HG02885 (cell line): ENCODE measurements around the gene CIRBP.

ENCODE experiments used
- ATAC-seq: cut with Tn5 transposase; IDR thresholded peaks from one replicate; pipeline ENCODE4 v1.9.1; 2021; ENCODE audit warnings: mild to moderate bottlenecking; ENCODE audit not compliant: unreplicated experiment, poor library complexity

Gene CIRBP

GRCh38 chr19:1322198-1322981, 53.3 kb downstream of the CIRBP start:
- ATAC-seq: no peak

GRCh38 chr19:1324249-1324805, 55.2 kb downstream of the CIRBP start:
- ATAC-seq: no peak
